Measurements from ENCODE around the gene DPP10.

Gene DPP10

GRCh38 chr2:114610677-114611076 is 168.2 kb downstream of the DPP10 start:
- DNase-seq, result no peak

- DNase-seq, result no peak
These were observed 172.2 kb downstream of the DPP10 start for GRCh38 chr2:114614592-114614991.

GRCh38 chr2:114628481-114628880 is 186.0 kb downstream of the DPP10 start:
- DNase-seq, result no peak

- no peak for DNase-seq
These were observed 188.7 kb downstream of the DPP10 start for GRCh38 chr2:114631146-114631545.

- DNase-seq, result no peak
These were observed 199.8 kb downstream of the DPP10 start for GRCh38 chr2:114642166-114642770.

GRCh38 chr2:114642988-114643553 is 200.6 kb downstream of the DPP10 start:
- DNase-seq, result no peak

- no peak for DNase-seq
These were observed 209.5 kb downstream of the DPP10 start for GRCh38 chr2:114651933-114652332.

- no peak for DNase-seq
These were observed 217.4 kb downstream of the DPP10 start for GRCh38 chr2:114659880-114660279.

- DNase-seq, result no peak
These were observed 219.8 kb downstream of the DPP10 start for GRCh38 chr2:114661971-114662939.

GRCh38 chr2:114668415-114668814 is 226.0 kb downstream of the DPP10 start:
- DNase-seq, result no peak

- no peak for DNase-seq
These were observed 240.8 kb downstream of the DPP10 start for GRCh38 chr2:114683251-114683650.

GRCh38 chr2:114684403-114684802 is 242.0 kb downstream of the DPP10 start:
- no peak for DNase-seq

- DNase-seq, result no peak
These were observed 242.7 kb downstream of the DPP10 start for GRCh38 chr2:114685102-114685501.

GRCh38 chr2:114688241-114688640 is 245.8 kb downstream of the DPP10 start:
- no peak for DNase-seq

GRCh38 chr2:114698520-114698919 is 256.1 kb downstream of the DPP10 start:
- no peak for DNase-seq

GRCh38 chr2:114699423-114699944 is 257.0 kb downstream of the DPP10 start:
- DNase-seq, result no peak

- DNase-seq, result no peak
These were observed 258.0 kb downstream of the DPP10 start for GRCh38 chr2:114700440-114700839.

- DNase-seq, result no peak
These were observed 267.8 kb downstream of the DPP10 start for GRCh38 chr2:114709936-114710850.

GRCh38 chr2:114714313-114714712 is 271.9 kb downstream of the DPP10 start:
- no peak for DNase-seq

GRCh38 chr2:114717049-114717448 is 274.6 kb downstream of the DPP10 start:
- no peak for DNase-seq

GRCh38 chr2:114724454-114724853 is 282.0 kb downstream of the DPP10 start:
- DNase-seq, result no peak

GRCh38 chr2:114727012-114727411 is 284.6 kb downstream of the DPP10 start:
- DNase-seq, result no peak

GRCh38 chr2:114728372-114728771 is 285.9 kb downstream of the DPP10 start:
- DNase-seq, result no peak
